HG03175 (cell line): ENCODE results near the gene DLGAP1.

Source experiments
- ATAC-seq: cut with Tn5 transposase; IDR thresholded peaks from one replicate; pipeline ENCODE4 v1.9.1; 2021; ENCODE audit warnings: mild to moderate bottlenecking, moderate library complexity; ENCODE audit not compliant: unreplicated experiment

Gene DLGAP1

DNA sequence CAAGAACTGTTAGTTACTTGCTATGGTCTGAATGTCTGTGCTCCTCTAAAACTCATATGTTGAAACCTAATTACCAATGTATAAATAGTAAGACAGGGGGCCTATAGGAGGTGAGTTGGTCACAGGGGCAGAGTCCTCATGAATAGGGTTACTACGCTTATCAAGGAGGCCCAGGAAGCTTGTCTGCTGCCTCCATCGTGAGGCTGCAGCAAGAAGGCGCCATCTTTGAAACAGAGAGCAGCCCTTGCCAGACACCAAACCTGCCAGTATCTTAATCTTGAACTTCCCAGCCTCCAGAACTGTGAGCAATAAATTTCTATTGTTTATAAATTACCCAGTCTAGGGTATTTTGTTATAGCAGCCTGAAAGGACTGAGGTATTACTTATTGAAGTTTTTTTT, 926.0 kb downstream of the DLGAP1 start:
- no peak for ATAC-seq

DNA sequence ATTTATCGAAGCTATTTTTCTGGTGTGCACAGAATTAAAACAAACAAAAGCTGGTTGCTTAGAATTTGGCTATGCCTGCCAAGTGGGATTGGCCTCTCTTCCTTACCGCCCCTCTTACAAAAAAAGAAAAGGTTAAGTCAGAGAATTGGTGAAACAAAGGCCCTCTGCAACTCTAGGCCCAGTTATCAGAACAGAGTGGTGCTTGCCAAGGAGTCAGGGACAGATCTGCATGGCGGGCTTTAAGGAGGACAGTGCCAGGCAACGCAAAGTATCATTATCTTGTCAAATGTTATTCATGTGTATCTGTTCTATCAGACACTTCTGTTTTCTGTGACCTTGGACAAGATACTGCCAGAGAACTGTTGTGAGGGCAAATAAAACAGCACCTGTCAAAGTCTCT, 926.9 kb downstream of the DLGAP1 start:
- ATAC-seq = no peak

GRCh38 chr18:3526421-3527354, 928.4 kb downstream of the DLGAP1 start:
- peak; percentile 39 for ATAC-seq

DNA sequence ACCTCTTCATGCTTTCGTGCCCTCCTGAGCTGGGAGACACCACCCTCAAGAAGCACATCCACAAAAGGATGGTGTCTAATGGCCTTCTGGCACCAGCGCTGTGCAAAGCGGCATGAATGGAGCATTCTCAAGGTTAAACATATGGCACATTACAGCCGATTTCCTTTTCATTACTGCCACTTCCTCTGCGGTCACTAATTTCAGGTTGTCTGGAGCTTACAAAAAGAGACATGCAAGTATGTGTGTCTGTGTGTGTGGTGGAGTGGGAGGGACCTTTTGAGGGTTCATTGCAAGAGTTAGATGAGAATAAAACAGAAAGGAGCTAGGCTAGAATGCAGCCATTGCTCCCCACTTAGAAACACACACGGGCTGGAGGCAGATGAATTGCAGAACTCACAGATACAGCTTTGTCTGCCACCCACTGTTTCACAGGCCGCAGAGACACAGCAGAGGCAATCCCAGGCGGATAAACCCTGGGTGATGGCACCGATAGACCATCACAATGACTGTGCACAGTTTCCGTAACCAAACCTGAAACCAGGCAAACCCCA, 929.2 kb downstream of the DLGAP1 start:
- peak; percentile 76 for ATAC-seq

DNA sequence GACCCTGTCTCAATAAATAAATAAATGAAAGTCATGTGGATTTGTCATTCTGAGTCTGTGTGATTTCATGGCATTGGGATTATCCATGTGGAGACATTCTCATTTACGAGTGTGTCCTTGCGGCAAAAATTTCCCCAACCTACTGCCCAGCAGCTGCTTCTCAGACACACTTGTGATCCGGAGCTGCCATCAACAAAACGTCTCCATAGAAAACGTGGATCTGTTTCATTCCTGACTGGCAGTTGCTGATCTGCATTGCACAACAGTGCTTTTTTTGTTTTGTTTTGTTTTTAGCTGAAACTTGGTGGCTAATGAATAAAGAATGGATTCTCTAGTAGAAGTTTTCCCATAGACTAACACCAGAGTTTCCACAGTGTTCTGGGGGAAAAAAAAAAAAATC, 930.4 kb downstream of the DLGAP1 start:
- ATAC-seq = no peak

DNA sequence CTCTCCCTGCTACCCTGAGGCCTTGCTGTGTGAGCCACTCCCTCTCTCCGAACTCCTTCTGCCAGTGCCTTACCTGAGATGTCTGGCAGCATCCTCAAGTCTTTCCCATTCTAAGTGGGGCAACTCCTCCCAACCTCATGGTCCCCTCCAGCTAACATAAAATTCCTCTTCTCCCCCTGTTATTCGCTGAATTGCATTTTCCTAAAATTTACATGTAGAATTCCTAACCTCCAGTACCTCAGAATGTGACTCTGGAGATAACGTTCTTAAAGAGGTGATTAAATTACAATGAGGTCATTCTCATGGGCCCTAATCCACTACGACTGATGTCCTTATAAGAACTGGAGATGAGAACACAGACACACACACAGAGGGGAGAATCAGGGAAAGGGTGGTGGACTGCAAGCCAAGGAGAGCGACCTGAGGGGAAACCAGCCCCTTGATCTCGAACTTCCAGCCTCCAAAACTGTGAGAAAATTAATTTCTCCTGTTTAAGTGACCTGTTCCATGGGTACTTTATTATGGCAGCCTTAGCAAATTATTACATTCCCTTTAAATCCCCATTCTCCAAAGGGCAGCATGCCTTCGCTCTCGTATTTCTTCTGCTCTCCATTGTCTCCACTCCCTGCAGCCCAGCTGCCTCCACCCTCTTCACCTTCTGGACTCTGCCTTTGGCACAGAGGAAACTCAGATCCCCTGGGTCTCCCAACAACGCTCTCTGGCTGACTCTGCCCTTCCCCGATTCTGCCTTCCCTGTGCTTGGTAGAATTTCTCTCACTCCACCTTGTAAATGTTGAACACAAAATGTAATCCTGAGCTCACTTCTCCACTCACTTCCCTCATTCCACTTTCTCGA, 934.6 kb downstream of the DLGAP1 start:
- ATAC-seq = no peak

- no peak for ATAC-seq
Measured at GRCh38 chr18:3514312-3515216, 940.5 kb downstream of the DLGAP1 start.

GRCh38 chr18:3513481-3513880, 941.6 kb downstream of the DLGAP1 start:
- peak; percentile 66 for ATAC-seq

DNA sequence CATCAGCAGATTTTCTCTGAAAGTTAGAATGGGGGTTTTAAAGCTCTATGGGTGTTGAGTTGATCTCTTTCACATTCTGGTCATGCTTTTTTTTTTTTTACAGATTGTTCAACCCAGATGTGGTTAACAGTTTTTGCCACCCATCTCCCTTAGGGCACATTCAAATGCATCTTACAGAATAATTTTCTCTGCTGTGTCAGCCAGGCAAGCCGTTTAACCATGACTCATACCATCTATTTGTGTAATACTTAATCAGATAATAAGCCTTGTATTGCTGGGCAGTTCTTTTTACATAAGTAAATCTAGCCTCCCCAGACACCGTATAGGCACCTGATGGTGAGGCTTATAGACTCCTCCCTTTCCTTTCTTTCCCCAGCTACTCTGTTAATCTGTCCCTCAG, 943.1 kb downstream of the DLGAP1 start:
- ATAC-seq = no peak

DNA sequence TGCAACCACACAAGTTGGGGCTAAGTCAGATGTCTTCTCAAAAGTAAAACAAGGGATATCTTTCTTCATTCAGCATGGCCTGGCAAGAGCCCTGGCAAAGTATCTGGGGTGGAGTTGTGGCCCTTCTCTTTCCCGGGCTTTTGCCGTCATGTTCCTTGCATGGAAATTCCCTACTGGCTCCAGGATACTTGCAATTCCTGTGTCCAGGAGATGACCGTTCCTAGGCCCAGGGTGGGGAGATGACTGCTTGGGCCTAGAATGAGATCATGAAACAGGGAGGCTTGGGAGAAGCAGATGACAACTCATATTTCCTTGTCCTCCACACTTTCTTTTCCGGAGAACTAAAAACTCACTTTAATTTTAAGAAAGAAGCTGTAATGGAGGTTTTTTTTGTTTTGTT, 944.2 kb downstream of the DLGAP1 start:
- no peak for ATAC-seq

GRCh38 chr18:3510024-3510423, 945.1 kb downstream of the DLGAP1 start:
- no peak for ATAC-seq

- no peak for ATAC-seq
Measured at GRCh38 chr18:3508576-3509549, 946.2 kb downstream of the DLGAP1 start.

DNA sequence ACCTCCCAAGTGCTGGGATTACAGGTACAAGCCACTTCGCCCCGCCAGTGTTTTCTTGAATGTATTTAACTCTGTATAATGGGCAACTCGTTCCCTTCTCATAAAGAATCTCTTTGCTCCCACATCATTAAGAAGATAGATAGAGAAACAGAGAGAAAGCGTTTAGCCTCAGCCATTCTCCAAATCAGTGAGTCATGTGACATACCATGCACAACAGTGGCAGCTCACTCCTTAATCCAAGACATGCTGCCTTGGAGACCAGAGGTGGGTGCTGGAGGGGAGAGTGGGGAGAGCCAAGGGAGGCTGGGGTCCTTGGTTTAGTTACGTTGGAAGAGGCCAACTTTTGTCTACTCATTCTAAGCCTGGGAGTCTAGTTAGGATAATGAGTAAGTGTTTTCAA, 950.5 kb downstream of the DLGAP1 start:
- no peak for ATAC-seq

DNA sequence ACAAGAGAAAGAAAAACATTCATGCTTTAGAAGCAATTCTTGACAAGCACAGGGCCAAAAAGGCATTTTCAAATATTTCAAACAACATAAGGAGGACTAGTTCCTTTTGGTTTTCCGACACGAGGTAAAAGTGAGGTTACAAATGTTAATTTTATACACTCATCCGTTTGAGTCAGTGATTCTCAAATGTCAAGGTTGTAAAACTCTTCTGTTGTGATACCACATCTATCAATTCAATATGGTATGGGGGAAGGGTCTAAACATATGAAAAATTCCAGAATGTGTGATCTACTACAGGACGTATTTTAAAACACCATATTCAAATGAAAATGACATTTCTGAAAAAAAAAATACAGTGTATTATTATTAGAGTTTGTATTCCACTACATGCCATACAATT, 952.5 kb downstream of the DLGAP1 start:
- no peak for ATAC-seq

DNA sequence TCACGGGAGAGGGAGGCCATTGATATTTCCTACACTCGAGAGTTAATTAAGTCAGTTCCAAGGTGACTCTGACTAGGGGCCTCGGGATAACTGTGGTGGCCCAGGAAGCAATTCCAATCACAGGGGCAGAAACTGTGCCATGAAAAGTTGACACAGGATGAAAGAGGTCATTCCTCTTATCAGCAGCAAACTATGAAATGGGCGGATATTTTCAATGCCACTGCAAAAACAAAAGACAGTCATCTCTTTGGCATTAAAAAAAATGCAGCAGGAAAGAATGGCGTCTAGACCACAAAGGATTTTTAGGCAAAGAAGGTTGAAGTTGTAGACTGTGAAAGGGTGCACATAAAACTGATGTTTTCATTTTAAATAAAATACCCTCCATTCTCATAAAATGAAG, 955.1 kb downstream of the DLGAP1 start:
- ATAC-seq = no peak

DNA sequence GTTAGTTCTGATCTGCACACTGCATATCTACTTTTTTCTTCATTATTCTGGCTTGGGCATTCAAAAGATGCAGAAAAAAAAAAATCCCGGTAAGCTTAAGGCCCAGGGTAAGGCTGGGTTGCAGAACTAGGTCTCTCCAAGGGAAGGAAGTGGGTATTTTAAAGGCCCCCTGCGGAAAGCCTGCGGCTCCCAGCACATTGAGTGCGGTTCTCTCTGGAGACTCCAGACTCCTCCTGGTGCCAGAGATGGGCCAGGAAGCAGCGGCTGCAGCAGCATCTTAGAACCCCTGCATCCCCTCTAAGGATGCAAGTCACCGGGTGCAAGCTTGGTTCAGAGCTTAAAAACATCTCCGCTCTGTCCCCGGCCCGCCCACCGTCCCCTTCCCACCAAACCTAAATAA, 955.6 kb downstream of the DLGAP1 start:
- ATAC-seq = no peak

- ATAC-seq = no peak
Measured at GRCh38 chr18:3498698-3499471, 956.2 kb downstream of the DLGAP1 start.

DNA sequence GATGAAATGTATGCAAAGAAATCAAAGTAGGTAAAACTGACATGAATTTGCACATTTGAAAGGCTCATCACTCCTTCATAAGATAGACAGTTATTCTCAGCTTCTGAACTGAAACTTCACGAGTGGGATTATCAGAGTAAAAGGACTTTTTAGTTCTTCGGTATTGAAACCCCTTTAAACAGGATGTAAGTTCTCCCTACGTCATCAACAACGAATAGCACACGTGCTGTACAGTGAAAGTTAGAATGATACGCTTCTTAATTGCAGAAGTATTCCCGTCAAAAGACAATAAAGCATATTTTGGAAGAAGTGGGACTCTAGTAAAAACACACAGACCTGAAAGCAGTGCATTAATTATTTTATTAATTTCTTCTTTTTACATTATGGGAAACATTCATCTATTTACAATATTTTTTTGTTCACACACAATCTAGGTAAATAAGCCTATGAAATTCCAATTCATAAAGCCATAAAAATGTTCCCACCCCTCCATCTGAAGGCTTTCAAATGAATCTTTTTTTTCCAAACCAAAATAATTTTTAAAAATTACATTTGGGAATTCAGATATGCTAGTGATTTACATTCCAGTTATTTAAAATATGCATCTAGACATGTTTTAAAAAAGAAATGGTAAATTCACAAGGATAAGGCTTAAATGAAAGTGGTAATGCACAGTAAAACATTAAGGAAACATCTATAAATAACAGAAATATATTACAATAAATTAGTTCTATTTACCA, 959.2 kb downstream of the DLGAP1 start:
- ATAC-seq = no peak
